ENCODE results near the gene TSPAN9.

Gene TSPAN9

GRCh38 chr12:3241621-3242020, 164.4 kb downstream of the TSPAN9 start:
- in situ Hi-C loops (cut with MboI; ENCODE audit: low sequenced_read_pairs): no loop called here

DNA sequence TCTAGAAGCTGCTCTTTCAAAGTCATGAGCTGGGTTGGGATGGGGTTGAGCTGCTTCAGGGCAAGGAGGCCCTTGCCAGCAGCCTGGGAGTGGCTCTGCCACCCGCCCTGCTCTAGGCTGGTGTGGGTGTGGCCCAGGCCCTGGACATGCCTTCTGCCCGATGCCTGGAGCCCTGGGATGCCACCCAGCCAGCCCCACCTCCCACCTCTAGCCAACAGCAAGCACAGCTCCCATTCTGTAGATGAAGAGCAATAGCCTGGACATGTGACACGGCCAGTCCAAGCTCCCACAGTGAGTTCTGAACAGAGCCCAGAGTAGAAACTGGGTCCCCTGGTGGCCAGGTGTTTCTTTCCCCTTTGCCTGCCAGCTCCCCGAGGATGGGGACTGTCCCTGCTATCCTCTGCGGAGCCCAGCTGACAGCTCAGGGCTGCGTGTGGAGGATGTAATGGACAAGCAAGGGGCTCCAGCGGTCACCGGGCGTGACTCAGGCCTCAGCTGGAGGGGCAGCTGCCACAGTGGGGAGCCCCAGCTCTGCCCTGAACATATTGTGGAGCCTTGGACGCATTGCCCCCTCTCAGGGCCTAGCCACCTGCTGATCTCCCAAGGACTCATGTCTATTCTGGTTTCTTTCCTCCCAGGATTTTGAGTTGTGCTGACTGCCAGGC, 165.2 kb downstream of the TSPAN9 start:
- in situ Hi-C loops (cut with MboI; ENCODE audit: low sequenced_read_pairs): no loop called here

DNA sequence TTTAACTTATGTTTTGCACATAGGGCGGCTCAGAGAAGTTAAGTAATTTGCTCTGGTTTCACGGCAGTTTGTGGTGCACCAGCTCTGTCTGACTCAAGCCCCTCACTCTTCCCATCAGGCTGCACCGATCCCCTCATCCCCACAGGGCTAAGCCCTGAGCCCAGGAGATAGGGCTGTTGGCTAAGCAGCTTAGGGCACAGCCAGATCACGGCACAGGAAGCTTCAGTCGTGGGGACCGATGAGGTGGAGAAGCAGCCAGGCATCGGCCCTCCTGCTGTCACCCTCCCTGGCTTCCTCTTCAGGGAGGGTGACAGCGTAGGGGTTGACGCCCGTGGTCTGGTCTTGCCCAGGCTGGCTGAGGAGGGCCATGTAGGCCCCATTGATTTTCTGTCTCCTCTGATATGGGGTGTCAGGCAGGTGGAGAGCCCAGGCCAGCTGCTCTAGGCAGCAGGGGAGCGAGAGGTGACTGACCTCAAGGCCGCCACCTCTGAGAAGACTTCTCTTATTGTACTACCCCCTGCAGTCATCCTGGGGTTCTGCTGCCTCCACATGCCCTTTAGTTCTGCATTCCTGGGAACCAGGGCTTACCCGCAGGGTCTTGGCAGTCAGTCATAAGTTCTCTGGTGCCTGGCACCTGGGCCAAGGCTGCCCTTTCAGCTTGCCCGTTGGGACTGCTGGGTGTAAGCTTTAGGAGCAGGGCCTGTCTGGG, 166.4 kb downstream of the TSPAN9 start:
- in situ Hi-C loops (cut with MboI; ENCODE audit: low sequenced_read_pairs): no loop called here

DNA sequence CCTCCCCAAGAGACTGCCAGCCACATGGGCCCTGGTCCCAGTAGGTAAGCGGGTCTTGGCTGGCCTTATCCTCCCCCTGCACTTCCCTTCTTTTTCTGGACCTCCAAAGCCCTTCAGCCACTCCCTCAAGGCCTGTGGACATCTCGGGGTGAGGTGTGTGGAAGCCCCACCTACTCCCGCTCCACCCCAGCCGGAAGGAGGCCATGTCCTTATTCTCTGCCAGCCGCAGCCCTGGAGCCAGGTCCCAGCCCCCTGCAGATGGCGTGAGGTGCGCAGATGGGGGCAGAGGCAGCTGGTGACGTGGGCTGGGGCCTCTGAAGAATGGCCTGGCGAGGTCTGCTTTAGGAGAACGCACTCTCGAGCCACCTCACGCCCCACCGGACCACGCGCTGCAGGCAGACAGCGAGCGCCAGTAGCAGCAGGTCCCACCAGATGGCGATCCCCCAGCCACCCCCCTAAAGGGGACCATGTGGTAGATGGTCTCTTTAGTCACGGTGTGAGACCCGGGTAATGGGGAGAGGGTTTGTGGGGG, 167.1 kb downstream of the TSPAN9 start:
- in situ Hi-C loops (cut with MboI; ENCODE audit: low sequenced_read_pairs): no loop called here

- in situ Hi-C loops (cut with MboI; ENCODE audit: low sequenced_read_pairs): no loop called here
Measured at GRCh38 chr12:3246253-3246652, 169.1 kb downstream of the TSPAN9 start.

DNA sequence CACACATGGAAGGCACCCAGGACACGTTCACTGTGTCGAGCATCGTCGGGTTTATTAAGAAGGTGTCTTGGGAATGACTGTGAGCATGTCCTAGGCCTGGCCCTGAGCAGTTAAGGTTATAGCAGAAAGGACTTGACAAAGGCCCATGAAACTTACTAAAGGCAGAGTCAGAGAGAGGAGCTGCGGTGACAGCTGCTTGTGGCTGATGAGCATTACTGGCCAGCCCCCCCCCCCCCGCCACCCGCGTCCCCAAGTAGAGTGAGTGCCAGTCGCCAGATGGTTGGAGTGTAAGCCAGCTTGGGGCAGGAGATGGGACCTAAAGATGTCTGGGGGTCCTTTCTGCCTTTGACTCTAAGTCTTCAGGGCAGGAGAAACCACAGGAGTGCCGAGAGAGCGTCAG, 169.9 kb downstream of the TSPAN9 start:
- in situ Hi-C loops (cut with MboI; ENCODE audit: low sequenced_read_pairs): no loop called here

DNA sequence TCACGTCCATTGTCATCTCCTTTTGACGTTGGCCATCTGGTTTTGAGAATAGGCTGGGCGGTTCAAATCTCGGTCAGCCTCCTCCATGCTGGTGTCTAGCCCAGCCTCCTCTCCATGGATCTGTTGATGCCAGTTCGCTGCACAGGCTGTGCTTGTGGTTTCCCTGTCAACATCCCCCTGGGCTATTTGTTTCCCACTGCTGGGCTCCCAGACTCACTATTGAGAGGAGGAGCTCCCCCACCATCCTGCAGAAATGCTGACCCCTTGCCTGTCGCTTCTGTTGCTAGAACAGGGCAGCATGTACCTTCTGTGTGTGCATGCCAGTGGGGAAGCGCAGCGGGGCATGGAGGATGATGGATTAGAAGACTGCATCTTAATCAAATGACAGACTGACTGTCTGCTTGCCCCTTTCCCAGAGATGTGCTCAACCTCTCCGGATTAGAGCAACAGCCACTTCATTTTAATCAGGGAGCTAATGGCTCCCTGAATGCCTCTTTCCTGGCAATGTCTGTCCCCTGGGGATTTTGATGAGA, 170.5 kb downstream of the TSPAN9 start:
- in situ Hi-C loops (cut with MboI; ENCODE audit: low sequenced_read_pairs): no loop called here

DNA sequence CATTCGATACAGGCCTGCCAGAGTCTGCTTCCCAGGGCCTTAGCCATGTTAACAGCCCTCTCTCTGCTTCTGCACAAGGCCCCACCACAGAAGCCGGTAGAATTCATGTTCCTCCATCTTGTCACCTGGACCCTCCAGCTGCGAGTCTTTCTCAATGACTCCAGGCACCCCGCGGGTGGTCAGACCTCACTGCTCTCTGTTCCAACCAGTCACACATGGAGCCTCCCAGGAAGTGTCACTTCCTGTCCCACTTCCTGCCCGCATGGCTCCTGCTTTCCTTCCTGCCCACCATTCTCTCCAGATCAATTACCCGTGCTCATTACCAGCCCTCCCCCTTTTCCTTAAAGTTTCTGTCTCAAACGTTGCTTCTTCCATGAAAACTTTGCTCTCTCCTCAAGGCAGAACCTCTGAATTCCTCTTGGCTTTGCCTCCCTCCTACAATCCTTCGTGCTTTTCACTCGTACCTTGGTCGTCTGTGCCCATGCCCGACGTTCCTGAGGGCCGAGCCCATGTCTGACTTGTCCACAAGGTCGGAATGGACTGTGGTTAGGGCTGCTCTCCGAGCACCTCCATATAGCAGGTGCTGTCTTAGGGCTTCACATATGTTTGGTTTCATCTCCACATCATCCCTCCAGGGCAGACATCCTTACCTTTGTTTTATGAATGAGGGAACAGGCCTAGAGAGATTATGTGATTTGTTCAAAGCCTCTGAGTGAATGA, 172.1 kb downstream of the TSPAN9 start:
- in situ Hi-C loops (cut with MboI; ENCODE audit: low sequenced_read_pairs): no loop called here

GRCh38 chr12:3250034-3250433, 172.9 kb downstream of the TSPAN9 start:
- in situ Hi-C loops (cut with MboI; ENCODE audit: low sequenced_read_pairs): no loop called here

DNA sequence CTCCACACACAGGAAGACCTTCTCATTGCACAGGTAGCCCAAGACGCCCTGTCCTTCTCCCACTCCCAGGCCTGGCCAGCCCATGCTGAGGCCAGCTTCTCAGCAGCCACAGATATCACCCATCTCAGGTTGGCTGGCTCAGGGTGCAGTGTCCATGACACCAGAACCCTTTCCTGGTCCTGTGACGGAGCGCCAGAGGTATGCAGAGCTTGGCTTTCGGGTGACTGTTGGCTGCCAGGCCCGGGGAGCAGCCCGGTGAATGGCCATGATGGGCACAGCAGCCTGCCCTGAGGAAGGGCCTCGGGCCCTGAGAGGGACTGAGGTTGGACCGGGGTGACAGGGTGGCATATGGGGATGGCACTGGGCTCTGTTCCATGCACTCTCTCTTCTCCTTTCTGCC, 173.4 kb downstream of the TSPAN9 start:
- in situ Hi-C loops (cut with MboI; ENCODE audit: low sequenced_read_pairs): no loop called here

DNA sequence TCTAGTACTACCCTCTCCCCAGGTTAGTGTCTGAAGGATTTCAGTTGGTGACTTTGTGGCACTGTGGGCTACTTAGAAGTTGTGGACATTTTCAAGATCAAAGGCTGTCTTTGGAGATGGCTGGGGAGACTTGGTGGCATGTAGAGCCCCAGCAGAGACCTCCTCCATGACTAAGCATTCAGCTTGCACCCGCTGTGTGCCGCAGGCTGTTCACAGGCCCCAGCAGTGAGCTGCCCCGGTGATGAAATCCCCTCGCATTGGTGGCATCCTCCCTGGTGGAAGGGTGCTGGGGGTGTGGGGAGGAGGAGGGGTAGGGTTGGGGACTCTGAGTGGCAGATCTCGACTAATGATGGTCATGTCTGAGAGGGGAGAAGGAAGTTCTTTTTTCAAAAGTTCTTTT, 173.9 kb downstream of the TSPAN9 start:
- in situ Hi-C loops (cut with MboI; ENCODE audit: low sequenced_read_pairs): no loop called here

DNA sequence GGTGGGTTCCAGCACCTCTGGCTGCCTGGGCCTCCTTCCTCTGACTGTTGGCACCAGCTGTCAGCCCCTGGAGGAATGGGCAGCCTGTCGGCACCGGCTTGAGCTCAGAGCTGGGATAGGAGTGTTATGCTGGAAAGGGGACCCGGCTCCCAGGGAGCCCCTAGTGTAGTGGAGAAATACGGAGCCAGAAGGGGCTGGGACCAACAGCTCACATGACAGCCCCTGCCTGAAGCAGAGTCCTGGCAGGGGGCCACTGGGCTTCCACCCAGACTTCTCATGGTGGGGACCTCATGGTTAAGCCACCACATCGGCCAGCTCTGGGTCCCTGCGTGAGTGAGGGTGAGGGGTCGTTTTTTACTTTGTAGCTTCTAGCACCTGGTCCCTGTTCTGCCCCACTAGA, 174.5 kb downstream of the TSPAN9 start:
- in situ Hi-C loops (cut with MboI; ENCODE audit: low sequenced_read_pairs): no loop called here

DNA sequence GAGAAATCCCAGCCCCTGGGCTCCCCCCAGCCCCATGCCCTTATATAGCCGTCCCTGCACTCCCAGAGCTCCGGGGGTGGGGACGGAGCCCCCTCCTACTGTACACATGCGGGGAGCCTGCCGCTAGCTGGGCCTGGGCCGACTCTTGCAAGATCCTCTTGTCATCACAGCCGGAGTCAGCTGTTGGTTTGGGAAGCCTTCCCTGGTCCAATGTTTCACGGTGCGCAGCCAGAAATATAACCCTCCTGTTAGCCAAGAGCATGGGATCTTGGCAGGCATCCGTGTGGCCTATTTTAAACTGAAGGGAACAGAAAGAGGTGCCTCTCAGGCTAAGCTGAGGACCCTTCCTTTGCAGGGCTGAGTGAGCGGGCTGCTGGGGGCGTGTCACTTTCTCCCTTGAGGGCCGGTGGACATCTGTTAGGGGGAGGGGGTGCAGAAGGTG, 175.3 kb downstream of the TSPAN9 start:
- in situ Hi-C loops (cut with MboI; ENCODE audit: low sequenced_read_pairs): no loop called here

DNA sequence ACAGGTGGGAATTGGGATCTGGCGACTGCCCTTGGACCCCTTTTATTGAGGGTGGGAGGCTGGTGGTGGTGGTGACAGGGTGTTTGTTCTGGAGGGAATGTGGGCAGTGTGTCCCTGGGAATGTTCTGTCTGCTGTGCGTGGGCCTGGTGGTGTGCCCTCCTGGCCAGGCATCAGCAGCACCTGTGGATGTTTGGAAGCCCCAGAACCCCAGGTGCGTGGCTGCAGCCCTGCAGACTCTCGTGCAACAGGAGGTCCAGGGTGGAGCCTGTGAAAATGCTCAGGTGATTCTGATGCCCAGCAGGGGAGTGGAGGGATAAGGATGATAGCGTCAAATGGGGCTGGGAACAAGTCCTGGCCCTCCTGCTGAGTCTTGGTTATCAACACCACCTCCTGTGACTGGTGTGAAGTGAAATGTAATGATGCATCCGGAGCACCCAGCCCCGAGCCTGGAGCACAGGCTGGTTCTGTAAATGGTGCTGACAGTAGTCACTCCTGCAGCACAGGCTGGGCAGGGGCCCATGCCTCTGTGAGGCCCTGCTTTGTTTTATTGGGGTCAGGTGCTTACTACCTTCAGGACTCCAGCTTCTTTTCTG, 176.6 kb downstream of the TSPAN9 start:
- in situ Hi-C loops (cut with MboI; ENCODE audit: low sequenced_read_pairs): no loop called here

- in situ Hi-C loops (cut with MboI; ENCODE audit: low sequenced_read_pairs): no loop called here
Measured at GRCh38 chr12:3255057-3255456, 177.9 kb downstream of the TSPAN9 start.

GRCh38 chr12:3256103-3256631, 179.0 kb downstream of the TSPAN9 start:
- in situ Hi-C loops (cut with MboI; ENCODE audit: low sequenced_read_pairs): no loop called here

GRCh38 chr12:3257411-3257810, 180.2 kb downstream of the TSPAN9 start:
- in situ Hi-C loops (cut with MboI; ENCODE audit: low sequenced_read_pairs): no loop called here

GRCh38 chr12:3259973-3260372, 182.8 kb downstream of the TSPAN9 start:
- in situ Hi-C loops (cut with MboI; ENCODE audit: low sequenced_read_pairs): no loop called here

DNA sequence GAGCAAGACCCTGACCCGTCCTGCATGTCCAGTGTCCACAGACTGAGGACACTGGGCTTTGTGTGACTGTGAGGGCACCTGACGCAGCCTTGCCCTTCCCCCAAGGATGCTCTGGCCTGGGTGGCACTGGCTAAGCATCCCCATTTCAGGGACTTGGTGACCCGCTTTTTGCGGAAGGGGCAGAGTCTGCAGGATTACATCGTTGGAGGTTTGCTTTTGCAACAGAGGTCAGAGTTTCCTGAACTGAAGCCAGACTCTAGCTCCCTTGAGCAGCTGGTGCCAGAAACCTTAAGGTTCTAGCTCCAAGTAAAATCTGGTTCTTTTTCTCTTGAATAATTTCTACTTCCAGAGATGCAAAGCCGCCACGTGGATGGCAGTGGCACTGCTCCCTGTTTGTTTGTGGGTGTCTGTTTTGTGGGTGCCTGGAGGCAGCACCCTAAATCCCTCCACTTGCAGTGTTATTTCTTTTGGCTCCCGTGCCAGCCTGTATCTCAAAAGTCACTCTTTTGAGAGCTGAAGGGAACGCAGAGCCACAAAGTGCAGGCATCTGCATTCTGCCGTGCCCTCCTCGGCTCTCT, 184.7 kb downstream of the TSPAN9 start:
- in situ Hi-C loops (cut with MboI; ENCODE audit: low sequenced_read_pairs): no loop called here

GRCh38 chr12:3262470-3262869, 185.3 kb downstream of the TSPAN9 start:
- in situ Hi-C loops (cut with MboI; ENCODE audit: low sequenced_read_pairs): no loop called here

DNA sequence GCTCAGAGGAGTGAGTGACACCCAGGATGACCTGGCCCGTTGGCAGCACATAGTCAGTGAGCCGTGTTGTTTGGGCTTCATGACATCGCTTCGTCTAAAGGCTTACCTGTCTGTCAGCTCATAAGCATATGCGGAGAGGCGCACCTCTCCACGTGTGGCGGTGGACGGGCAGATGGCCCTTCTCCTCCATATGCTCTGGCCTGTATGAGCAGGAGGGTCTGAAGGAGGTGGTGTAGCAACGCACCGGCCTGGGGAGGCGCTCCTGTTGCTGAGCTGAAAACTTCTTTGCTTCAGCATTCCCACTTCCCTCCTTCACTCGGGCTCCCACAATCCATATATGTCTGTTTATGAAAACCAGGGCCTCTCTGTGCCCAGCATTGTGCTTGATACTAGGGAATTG, 186.1 kb downstream of the TSPAN9 start:
- in situ Hi-C loops (cut with MboI; ENCODE audit: low sequenced_read_pairs): no loop called here
